HPDE6-E6E7 (cell line): ENCODE results near the gene EPHB2.
A peak's percentile ranks its signal among the peaks of the same experiment; 100 is the strongest.
"Not testable (repeated sequence)": the region's sequence is repeated elsewhere in the genome, so short reads cannot be mapped to it uniquely, and the experiment has no call there.

Source experiments
- DNase-seq: peaks from one replicate; pipeline ENCODE4 v3.0.0; 2011; ENCODE audit warnings: missing footprints; ENCODE audit errors: extremely low spot score

The EPHB2 gene

GRCh38 chr1:22914633-22915217 lies 204.1 kb downstream of the EPHB2 start:
- no peak for DNase-seq

- no peak for DNase-seq
Observed at GRCh38 chr1:22915231-22915630, 204.6 kb downstream of the EPHB2 start.

GRCh38 chr1:22915816-22916470 lies 205.3 kb downstream of the EPHB2 start:
- DNase-seq, result no peak

- peak; percentile 26 for DNase-seq
Observed at GRCh38 chr1:22916471-22916820, 205.8 kb downstream of the EPHB2 start.

GRCh38 chr1:22917989-22918388 lies 207.3 kb downstream of the EPHB2 start:
- no peak for DNase-seq

GRCh38 chr1:22918644-22919043 lies 208.0 kb downstream of the EPHB2 start:
- no peak for DNase-seq

GRCh38 chr1:22919341-22920025 lies 208.8 kb downstream of the EPHB2 start:
- DNase-seq, result no peak

GRCh38 chr1:22920026-22920733 lies 209.5 kb downstream of the EPHB2 start:
- DNase-seq, result no peak

- DNase-seq, result no peak
Observed at GRCh38 chr1:22920734-22921451, 210.3 kb downstream of the EPHB2 start.

- no peak for DNase-seq
Observed at GRCh38 chr1:22921452-22922126, 210.9 kb downstream of the EPHB2 start.

GRCh38 chr1:22922640-22923039 lies 212.0 kb downstream of the EPHB2 start:
- no peak for DNase-seq

- no peak for DNase-seq
Observed at GRCh38 chr1:22925111-22925510, 214.5 kb downstream of the EPHB2 start.

GRCh38 chr1:22930240-22930912 lies 219.7 kb downstream of the EPHB2 start:
- peak; percentile 58 for DNase-seq

- DNase-seq, result no peak
Observed at GRCh38 chr1:22932803-22933470, 222.3 kb downstream of the EPHB2 start.

- no peak for DNase-seq
Observed at GRCh38 chr1:22935433-22935832, 224.8 kb downstream of the EPHB2 start.

GRCh38 chr1:22936681-22937080 lies 226.0 kb downstream of the EPHB2 start:
- no peak for DNase-seq

- DNase-seq, result no peak
Observed at GRCh38 chr1:22941257-22941656, 230.6 kb downstream of the EPHB2 start.

GRCh38 chr1:22944346-22945055 lies 233.9 kb downstream of the EPHB2 start:
- no peak for DNase-seq

- DNase-seq, result not testable (repeated sequence)
Observed at GRCh38 chr1:22945171-22945570, 234.5 kb downstream of the EPHB2 start.
